ENCODE measurements around the gene CIZ1. TPM values are rescaled to one million over a fixed set of nuclear protein-coding genes. Genes with fewer than 3 reads are reported as not detected.

The CIZ1 gene
- total and polyA plus RNA-seq, 2 of the 13 experiments (the other 11 are each of a cell fraction or from before 2014, with no cell fraction given), result 30.6 to 50.3 TPM

- TF ChIP-seq HMGXB4 (CRISPR knock-in tag; IDR thresholded peaks at IDR 0.05; ENCODE audit: borderline replicate concordance in 1 of 2, low read depth in 1 of 2), result 0 out of 4 replicates have a peak, but pooled peaks of 1 of the 2 experiments have one; percentile 26
- TF ChIP-seq CHD4 (IDR thresholded peaks at IDR 0.05; ENCODE audit: borderline replicate concordance, low read length), result 0 out of 2 replicates have a peak, but pooled peaks have one; percentile 5
- TF ChIP-seq TAF15 (IDR thresholded peaks at IDR 0.05; ENCODE audit: low read depth, low read length, poor library complexity, severe bottlenecking), result no peak
- no peak for TF ChIP-seq MAFG (CRISPR knock-in tag; IDR thresholded peaks at IDR 0.05)
- no peak for TF ChIP-seq STAG1 (CRISPR knock-in tag; IDR thresholded peaks at IDR 0.05)
- TF ChIP-seq ZNF180 (CRISPR knock-in tag; IDR thresholded peaks at IDR 0.05; ENCODE audit: borderline replicate concordance, low read depth), result no peak
- TF ChIP-seq TGIF2 (CRISPR knock-in tag; IDR thresholded peaks at IDR 0.05), result no peak
- TF ChIP-seq ZNF687 (CRISPR knock-in tag; IDR thresholded peaks at IDR 0.05), result no peak; the same call in 1 of the 2 replicates
- TF ChIP-seq HOMEZ (CRISPR knock-in tag; IDR thresholded peaks at IDR 0.05; ENCODE audit: low read depth), result no peak
- no peak for TF ChIP-seq FOXP1 (IDR thresholded peaks at IDR 0.05)
- no peak for TF ChIP-seq FOXP1 (CRISPR knock-in tag; IDR thresholded peaks at IDR 0.05)
- no peak for TF ChIP-seq SRSF4 (IDR thresholded peaks at IDR 0.05; ENCODE audit: low read depth, low read length, poor library complexity, severe bottlenecking)
- no peak for TF ChIP-seq RFXAP (CRISPR knock-in tag; IDR thresholded peaks at IDR 0.05; ENCODE audit: borderline replicate concordance)
- no peak for TF ChIP-seq ZNF432 (CRISPR knock-in tag; IDR thresholded peaks at IDR 0.05; ENCODE audit: borderline replicate concordance)
- TF ChIP-seq UBTF (CRISPR knock-in tag; IDR thresholded peaks at IDR 0.05), result no peak
These were observed 75.0 kb downstream of the CIZ1 start (continued) for GRCh38 chr9:128116104-128117083.

Measured in HepG2 (cell line).